ENCODE data around the gene KRT35. TPM values are rescaled to one million over a fixed set of nuclear protein-coding genes. Genes with fewer than 3 reads are reported as not detected.

Gene KRT35
- total RNA-seq, 1 donor from 2014 or later, result not detected

GRCh38 chr17:41478237-41478636 lies 2.7 kb downstream of the KRT35 start:
- no peaks in the 10 kb centered on the region for H3K4me1 Mint-ChIP-seq (ENCODE audit: low read depth, unreplicated experiment)
- Histone ChIP-seq H3K4me2 (ENCODE audit: low read length) (no peak overlapping the region), H3K9me3 (ENCODE audit: insufficient read depth, low read depth, low read length) (no peaks in the 10 kb centered on the region), H3K9ac (ENCODE audit: low read length) (no peak overlapping the region), H3K79me2 (ENCODE audit: insufficient read depth, low read length) (no peaks in the 10 kb centered on the region), H3K4me3 (ENCODE audit: insufficient read depth, low read depth, low read length) (no peak overlapping the region), H3K27me3 (ENCODE audit: insufficient read depth, low read length) (no peaks in the 10 kb centered on the region), H3K4me1 (ENCODE audit: insufficient read depth, low read length) (no peaks in the 10 kb centered on the region), H4K20me1 (ENCODE audit: insufficient read depth, low read length) (no peaks in the 10 kb centered on the region), H3K27ac (ENCODE audit: low read depth, low read length) (no peak overlapping the region), H2AFZ (ENCODE audit: low read depth, low read length) (no peak overlapping the region), H3K36me3 (ENCODE audit: insufficient read depth, low read length) (no peaks in the 10 kb centered on the region)
- DNase-seq (ENCODE audit: low read depth) (no peak), FAIRE-seq (no peak)
- no peaks in the 10 kb centered on the region for H3K36me3 Mint-ChIP-seq (ENCODE audit: low read depth, unreplicated experiment)
- no peak for TF ChIP-seq CTCF (IDR thresholded peaks at IDR 0.05; ENCODE audit: insufficient read depth, low read depth, low read length)
- no peak for TF ChIP-seq EZH2 (IDR thresholded peaks at IDR 0.05; ENCODE audit: insufficient read depth, low read length)
- H3K9me3 Mint-ChIP-seq (ENCODE audit: unreplicated experiment), result peaks cover 5% of the 10 kb centered on the region
- no peak overlapping the region for H3K27ac Mint-ChIP-seq (ENCODE audit: unreplicated experiment)
- H3K4me3 Mint-ChIP-seq (ENCODE audit: unreplicated experiment), result no peak overlapping the region
- peaks cover 43% of the 10 kb centered on the region for H3K27me3 Mint-ChIP-seq (ENCODE audit: low read depth, unreplicated experiment)

GRCh38 chr17:41476866-41477815 lies 3.8 kb downstream of the KRT35 start:
- Histone ChIP-seq H3K9ac (ENCODE audit: low read length) (no peak overlapping the region), H3K36me3 (ENCODE audit: insufficient read depth, low read length) (no peaks in the 10 kb centered on the region), H3K9me3 (ENCODE audit: insufficient read depth, low read depth, low read length) (no peaks in the 10 kb centered on the region), H3K27ac (ENCODE audit: low read depth, low read length) (no peak overlapping the region), H3K79me2 (ENCODE audit: insufficient read depth, low read length) (no peaks in the 10 kb centered on the region), H3K4me2 (ENCODE audit: low read length) (no peak overlapping the region), H3K4me1 (ENCODE audit: insufficient read depth, low read length) (no peaks in the 10 kb centered on the region), H4K20me1 (ENCODE audit: insufficient read depth, low read length) (no peaks in the 10 kb centered on the region), H3K4me3 (ENCODE audit: insufficient read depth, low read depth, low read length) (no peak overlapping the region), H3K27me3 (ENCODE audit: insufficient read depth, low read length) (no peaks in the 10 kb centered on the region), H2AFZ (ENCODE audit: low read depth, low read length) (no peak overlapping the region)
- TF ChIP-seq CTCF (IDR thresholded peaks at IDR 0.05; ENCODE audit: insufficient read depth, low read depth, low read length), result no peak
- Mint-ChIP-seq H3K9me3 (ENCODE audit: unreplicated experiment) (peaks cover 8% of the 10 kb centered on the region), H3K36me3 (ENCODE audit: low read depth, unreplicated experiment) (no peaks in the 10 kb centered on the region), H3K27me3 (ENCODE audit: low read depth, unreplicated experiment) (peaks cover 45% of the 10 kb centered on the region), H3K4me1 (ENCODE audit: low read depth, unreplicated experiment) (no peaks in the 10 kb centered on the region), H3K4me3 (ENCODE audit: unreplicated experiment) (no peak overlapping the region), H3K27ac (ENCODE audit: unreplicated experiment) (no peak overlapping the region)
- no peak for FAIRE-seq
- DNase-seq (ENCODE audit: low read depth), result no peak

GRCh38 chr17:41475421-41475820 lies 5.5 kb downstream of the KRT35 start:
- Mint-ChIP-seq H3K36me3 (ENCODE audit: low read depth, unreplicated experiment) (no peaks in the 10 kb centered on the region), H3K27ac (ENCODE audit: unreplicated experiment) (no peak overlapping the region), H3K4me1 (ENCODE audit: low read depth, unreplicated experiment) (no peaks in the 10 kb centered on the region), H3K4me3 (ENCODE audit: unreplicated experiment) (no peak overlapping the region), H3K27me3 (ENCODE audit: low read depth, unreplicated experiment) (peaks cover 35% of the 10 kb centered on the region), H3K9me3 (ENCODE audit: unreplicated experiment) (peaks cover 15% of the 10 kb centered on the region)
- Histone ChIP-seq H3K27me3 (ENCODE audit: insufficient read depth, low read length) (no peaks in the 10 kb centered on the region), H2AFZ (ENCODE audit: low read depth, low read length) (no peak overlapping the region), H3K36me3 (ENCODE audit: insufficient read depth, low read length) (no peaks in the 10 kb centered on the region), H3K4me2 (ENCODE audit: low read length) (no peak overlapping the region), H3K4me3 (ENCODE audit: insufficient read depth, low read depth, low read length) (no peak overlapping the region), H3K9me3 (ENCODE audit: insufficient read depth, low read depth, low read length) (peaks cover 4% of the 10 kb centered on the region), H3K79me2 (ENCODE audit: insufficient read depth, low read length) (no peaks in the 10 kb centered on the region), H4K20me1 (ENCODE audit: insufficient read depth, low read length) (no peaks in the 10 kb centered on the region), H3K4me1 (ENCODE audit: insufficient read depth, low read length) (no peaks in the 10 kb centered on the region), H3K27ac (ENCODE audit: low read depth, low read length) (no peak overlapping the region), H3K9ac (ENCODE audit: low read length) (no peak overlapping the region)
- FAIRE-seq (no peak), DNase-seq (ENCODE audit: low read depth) (no peak)
- no peak for TF ChIP-seq EZH2 (IDR thresholded peaks at IDR 0.05; ENCODE audit: insufficient read depth, low read length)

All from astrocyte (in vitro differentiated cells and primary cell).